Measurements from ENCODE around the gene SORCS1.
"Not testable (repeated sequence)": the region's sequence is repeated elsewhere in the genome, so short reads cannot be mapped to it uniquely, and the experiment has no call there.

SORCS1 gene

DNA sequence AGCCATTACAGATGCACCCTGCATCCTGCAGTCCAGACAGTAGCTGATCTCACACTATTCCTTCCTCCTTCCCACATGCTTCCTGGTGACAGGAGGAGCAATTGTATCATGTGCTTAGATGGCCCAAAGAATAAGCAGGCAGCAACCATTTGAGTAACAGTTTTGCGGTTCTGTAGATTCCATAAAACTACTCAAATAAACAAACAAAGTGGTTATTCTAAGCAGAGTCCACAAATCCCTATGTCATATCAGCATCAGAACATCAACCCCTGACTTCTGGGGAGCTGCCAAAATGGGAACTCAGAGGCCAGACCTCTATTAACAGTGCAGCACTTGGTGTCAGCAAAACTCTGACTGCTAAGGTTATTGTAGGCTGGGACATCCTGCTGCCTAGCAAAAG is 226.0 kb downstream of the SORCS1 start:
- no peak for DNase-seq

- DNase-seq, result no peak
Measured at GRCh38 chr10:106935978-106936451, 228.5 kb downstream of the SORCS1 start.

DNA sequence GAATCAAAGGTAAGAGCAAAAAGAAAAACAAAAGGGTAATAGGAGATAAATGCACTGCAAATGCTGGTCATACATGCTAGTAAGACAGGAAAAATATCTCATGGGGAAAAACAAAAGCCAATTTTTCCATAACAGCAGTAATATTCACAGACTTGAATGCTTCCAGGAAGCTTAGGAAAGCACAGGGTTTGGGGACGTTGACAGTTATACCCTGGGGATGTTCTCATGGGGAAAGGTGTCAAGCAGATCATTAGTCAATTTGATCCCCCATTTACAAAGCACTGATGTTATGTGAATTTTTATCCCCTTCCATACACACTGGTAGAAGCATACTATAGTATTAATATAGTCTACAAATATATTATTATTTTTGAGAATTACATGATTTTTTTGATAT is 232.7 kb downstream of the SORCS1 start:
- DNase-seq, result no peak

DNA sequence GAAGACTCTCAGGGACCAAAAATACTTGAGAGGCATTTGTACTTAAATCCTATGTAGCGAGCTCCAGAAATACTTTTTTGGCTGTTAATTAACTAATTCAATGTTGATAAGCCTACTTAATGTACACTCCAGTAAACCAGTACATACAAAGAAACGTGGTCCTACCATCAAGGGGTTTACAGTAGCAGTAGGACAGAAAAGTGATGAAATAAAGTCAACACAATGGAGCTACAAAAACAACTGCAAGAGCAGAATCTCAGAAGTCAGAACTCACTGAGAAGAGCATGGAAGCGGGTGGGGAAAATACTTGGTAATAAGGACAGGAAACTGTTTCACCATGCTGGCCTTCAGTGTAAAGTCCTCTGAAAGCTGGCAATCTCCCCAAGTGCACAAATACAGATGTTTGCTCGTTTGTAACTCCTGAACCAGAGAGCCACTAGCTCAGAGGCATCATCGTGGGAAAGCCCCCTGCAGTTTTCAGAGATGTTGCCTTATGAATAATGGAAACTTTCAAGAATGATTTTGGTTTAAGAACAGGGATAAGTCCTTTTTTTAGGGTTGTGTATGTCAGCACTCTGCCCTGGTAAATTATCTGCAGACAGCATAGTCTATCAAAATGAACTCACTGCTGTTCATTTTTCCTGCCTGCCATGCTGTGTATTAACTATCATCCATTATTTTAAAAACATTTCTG is 233.2 kb downstream of the SORCS1 start:
- DNase-seq, result no peak

- DNase-seq, result no peak
Measured at GRCh38 chr10:106930751-106931150, 233.8 kb downstream of the SORCS1 start.

GRCh38 chr10:106929291-106929895 is 235.1 kb downstream of the SORCS1 start:
- no peak for DNase-seq

GRCh38 chr10:106928151-106928550 is 236.4 kb downstream of the SORCS1 start:
- not testable (repeated sequence) for DNase-seq

DNA sequence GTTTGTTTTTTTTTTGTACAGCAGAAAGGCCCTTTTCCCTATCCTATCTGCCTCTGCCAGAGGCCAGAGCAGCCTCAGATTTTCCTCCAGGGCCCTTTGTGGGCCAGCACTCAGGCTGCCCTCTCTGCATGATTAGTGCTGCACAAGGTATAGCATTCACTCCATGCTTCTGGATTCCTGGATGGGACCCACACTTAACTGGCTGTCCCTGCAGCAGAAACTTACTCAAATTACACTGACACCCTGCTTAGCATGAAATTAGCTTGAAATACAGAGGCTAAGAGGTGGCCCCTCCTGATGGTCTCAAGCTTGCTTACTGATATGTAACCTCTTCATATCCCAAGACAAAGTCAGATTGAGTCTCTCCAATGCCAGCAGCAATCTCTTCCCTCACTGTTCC is 239.3 kb downstream of the SORCS1 start:
- DNase-seq, result no peak

GRCh38 chr10:106920538-106920937 is 244.0 kb downstream of the SORCS1 start:
- no peak for DNase-seq

- DNase-seq, result no peak
Measured at GRCh38 chr10:106919871-106920282, 244.6 kb downstream of the SORCS1 start.

- DNase-seq, result no peak
Measured at GRCh38 chr10:106917452-106918055, 247.0 kb downstream of the SORCS1 start.

DNA sequence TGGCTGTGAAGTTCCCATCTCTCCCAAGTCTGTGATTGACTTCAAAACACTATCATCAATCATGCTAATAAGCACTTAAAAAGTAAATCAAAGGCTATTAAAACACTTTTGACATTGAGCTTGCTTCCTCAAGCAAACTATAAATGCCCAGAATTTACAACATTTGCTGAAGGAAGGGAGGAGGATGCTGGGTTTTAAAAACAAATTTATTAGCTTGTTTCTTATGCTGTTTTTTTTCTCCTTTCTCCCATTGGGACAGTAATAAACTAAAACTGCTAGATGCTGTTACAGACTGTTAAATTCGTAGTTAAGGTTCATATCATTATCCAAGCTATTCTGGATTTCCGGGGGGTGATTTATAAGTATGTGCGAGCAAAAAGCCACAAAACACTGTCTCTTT is 250.5 kb downstream of the SORCS1 start:
- DNase-seq, result no peak

- DNase-seq, result no peak
Measured at GRCh38 chr10:106913348-106913747, 251.2 kb downstream of the SORCS1 start.

- no peak for DNase-seq
Measured at GRCh38 chr10:106911096-106911495, 253.4 kb downstream of the SORCS1 start.

GRCh38 chr10:106910666-106911065 is 253.8 kb downstream of the SORCS1 start:
- no peak for DNase-seq

GRCh38 chr10:106908225-106908624 is 256.3 kb downstream of the SORCS1 start:
- no peak for DNase-seq

- no peak for DNase-seq
Measured at GRCh38 chr10:106904209-106904608, 260.3 kb downstream of the SORCS1 start.

DNA sequence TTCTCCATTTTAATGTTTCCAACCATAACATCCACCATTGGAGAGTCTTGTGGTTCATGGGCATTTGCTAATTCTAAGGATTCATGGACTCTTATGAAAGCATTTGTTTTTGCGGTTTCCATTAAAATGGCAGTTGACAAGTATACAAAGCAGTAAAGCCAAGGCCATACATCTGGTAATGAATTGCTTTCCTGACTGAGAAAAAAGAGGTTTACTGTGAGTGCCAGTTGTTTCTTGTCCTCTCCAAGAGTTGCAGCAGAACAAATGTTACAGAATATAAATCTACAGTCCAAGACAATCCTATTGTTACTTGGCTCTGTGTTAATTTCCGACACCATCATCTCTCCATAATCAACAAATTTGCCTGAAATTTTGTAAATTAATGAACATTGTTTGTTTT is 261.3 kb downstream of the SORCS1 start:
- no peak for DNase-seq

GRCh38 chr10:106900016-106900652 is 264.4 kb downstream of the SORCS1 start:
- no peak for DNase-seq

- DNase-seq, result no peak
Measured at GRCh38 chr10:106898446-106898845, 266.1 kb downstream of the SORCS1 start.

DNA sequence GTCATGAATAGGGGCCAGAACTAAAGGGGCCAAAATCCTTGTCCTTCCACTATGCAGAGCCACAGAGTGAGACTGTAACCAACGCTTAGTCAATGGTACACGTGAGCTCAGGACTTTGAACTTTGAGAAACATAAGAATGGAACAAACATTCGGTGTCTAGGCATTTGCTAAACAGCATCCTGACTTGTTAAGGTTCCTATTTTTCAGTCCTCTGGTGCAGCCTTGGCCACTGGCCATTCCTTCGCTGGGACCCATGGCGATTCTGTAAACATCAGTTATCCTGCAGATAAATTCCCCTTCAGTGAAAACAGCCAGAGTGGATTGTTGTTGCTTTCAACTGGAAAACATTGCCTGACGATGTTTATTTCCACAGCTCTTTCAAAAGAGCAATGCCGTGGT is 266.8 kb downstream of the SORCS1 start:
- DNase-seq, result no peak

GRCh38 chr10:106894692-106895091 is 269.8 kb downstream of the SORCS1 start:
- DNase-seq, result no peak

DNA sequence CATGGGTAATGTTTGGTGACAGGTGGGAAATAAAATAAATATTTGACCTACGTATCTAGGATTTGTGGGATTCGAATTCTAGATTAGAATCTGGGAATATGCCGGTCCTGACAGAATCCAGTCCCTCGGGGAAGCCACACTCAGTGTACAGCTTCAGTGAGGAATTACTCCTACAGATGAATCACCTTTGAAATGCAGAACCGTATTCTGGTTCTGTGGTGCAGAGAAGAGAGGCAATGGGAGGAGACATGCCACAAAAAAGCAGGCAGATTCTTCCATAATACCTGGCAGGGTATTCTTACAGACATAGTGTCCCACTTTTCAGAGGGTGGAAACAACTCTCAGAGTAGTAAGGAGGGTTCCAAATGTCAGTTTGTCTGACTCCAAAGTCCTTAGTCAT is 286.9 kb downstream of the SORCS1 start:
- no peak for DNase-seq

DNA sequence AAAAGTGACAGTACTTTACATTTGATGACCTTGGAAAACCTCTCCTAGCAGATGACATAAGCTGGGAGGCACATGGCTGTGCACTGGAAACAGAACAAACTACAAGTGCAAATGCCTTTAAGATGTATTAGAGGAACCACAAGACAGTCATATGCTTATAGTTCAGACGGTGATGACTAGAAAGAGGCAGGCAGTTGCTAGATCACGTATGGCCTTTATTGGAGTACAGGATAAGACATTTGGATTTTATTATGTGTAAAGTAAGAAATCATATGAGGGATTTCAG is 290.0 kb downstream of the SORCS1 start:
- no peak for DNase-seq

Measured in NCI-H2171 treated with DMSO at 0.1 percent for 48 hours (cell line).